GM18505 (cell line): Measurements from ENCODE around the gene RBMS3.

Experiments used
- ATAC-seq: cut with Tn5 transposase; IDR thresholded peaks from one replicate; pipeline ENCODE4 v1.9.1; 2021; ENCODE audit not compliant: unreplicated experiment
- POLR2A ChIP-seq: IDR thresholded peaks from 4 replicates; pipeline ENCODE4 v1.6.1; 2011; ENCODE audit warnings: borderline replicate concordance; ENCODE audit not compliant: insufficient read depth, insufficient read length; ENCODE audit errors: extremely low read depth

RBMS3 gene

GRCh38 chr3:29261119-29261518 lies 19.8 kb upstream of the RBMS3 start:
- ATAC-seq: no peak

GRCh38 chr3:29263476-29263875 lies 17.4 kb upstream of the RBMS3 start:
- TF ChIP-seq POLR2A: no peak
- ATAC-seq: no peak

More at GRCh38 chr3:29261119-29261518, 19.8 kb upstream of the RBMS3 start:
- TF ChIP-seq POLR2A: no peak

DNA sequence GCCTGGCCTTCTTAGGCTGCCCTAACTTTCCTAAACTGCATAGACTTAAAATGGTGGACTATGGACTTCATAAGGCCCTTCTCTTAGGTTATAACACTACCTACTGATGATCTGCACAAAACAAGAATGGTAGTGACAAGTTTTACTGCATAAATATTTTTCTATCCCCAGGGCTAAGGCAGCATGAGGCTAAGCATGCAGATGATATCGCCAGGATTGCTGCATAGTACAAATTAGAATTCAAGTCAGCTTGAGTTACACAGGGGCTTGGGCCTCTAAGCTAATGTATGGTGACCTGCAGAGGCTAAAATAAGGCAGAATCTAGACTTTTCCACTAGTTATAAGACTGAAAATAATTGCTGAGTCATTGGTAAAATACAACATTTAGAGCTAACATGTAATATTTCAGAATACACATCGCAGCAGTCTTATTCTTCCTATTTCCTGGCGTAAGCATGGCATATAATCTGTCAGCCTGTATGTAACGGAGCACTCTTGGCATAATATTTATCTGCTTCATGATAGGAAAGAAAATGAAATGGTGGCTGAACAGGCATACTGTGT lies 15.3 kb upstream of the RBMS3 start:
- ATAC-seq: no peak
- TF ChIP-seq POLR2A: no peak

DNA sequence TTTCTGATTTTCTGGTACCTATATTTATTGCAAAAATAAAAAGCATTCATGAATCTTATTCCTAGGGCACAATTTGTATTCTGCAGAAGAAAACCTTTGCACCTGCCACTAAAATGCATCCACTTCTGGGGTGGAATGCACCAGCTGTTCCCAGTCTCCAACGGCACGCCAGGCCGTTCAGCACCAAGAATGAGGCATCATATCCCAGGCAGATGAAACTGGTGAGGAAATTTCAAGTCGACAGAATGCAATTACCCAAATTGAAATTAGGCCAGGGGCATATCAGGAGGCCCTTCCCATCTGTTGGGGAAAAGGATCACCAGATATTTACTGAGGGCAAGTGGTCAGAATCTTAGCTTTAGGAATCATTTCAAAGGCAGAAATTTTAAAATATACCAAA lies 13.6 kb upstream of the RBMS3 start:
- TF ChIP-seq POLR2A: no peak
- no peak for ATAC-seq

GRCh38 chr3:29268651-29269050 lies 12.2 kb upstream of the RBMS3 start:
- ATAC-seq: no peak
- no peak for TF ChIP-seq POLR2A

DNA sequence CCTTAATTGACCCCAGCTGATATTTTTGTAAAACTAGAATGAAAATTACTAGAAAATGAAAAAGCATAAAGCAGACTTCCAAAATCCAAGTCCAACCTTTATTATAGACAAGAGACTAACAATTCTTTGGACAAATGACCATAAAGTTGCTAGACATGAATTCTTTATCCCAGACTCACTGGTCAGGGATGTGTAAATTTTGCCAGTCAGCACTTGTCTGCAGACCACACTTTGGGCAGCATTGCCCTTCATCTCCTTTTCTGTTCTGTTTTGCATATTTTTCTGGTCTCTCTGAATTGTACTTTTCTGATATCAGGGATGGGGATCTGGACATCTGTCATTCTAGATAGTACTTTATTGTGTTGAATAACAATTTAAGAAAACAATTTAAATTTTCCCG lies 10.1 kb upstream of the RBMS3 start:
- ATAC-seq: no peak
- TF ChIP-seq POLR2A: no peak

DNA sequence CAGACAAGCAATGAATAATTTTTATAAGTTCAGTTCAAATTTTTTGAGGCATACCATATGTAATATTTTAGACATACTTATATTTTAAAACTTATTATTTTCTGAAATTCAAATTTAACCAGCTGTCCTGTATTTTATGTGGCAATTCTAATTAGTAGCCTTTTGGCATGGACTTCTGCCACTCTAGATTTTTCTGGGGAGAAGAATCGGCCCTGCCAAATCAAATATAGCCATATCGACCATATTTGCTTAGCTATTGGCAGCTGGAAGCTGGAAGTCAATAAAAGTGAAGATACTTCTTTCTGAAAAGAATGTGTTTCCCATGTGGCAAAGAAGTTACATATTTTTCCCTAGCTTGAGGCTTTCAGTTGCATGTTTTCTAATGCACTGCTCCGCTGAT lies 9.4 kb upstream of the RBMS3 start:
- no peak for ATAC-seq
- no peak for TF ChIP-seq POLR2A

DNA sequence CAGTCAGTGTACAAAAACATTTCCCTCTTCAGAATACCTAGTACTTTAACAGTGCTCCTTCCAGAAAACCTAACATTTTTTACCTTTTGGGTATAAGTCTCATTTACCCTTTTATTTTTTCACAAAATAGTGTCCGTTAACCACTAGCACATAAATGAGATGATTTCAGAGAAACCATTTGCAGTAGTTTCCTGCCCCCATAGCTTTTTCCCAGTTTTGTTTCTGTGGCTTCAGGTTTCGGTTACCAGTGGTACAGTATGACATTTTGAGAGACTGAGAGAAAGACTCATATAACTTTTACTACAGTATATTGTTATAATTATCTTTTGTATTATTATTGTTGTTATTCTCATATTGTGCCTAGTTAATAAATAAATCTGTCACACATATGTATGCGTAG lies 6.2 kb upstream of the RBMS3 start:
- no peak for ATAC-seq
- TF ChIP-seq POLR2A: no peak

- no peak for TF ChIP-seq POLR2A
- no peak for ATAC-seq
Observed at GRCh38 chr3:29275309-29275708, 5.6 kb upstream of the RBMS3 start.

- no peak for ATAC-seq
- no peak for TF ChIP-seq POLR2A
Observed at GRCh38 chr3:29277249-29277648, 3.6 kb upstream of the RBMS3 start.

- no peak for TF ChIP-seq POLR2A
- ATAC-seq: no peak
Observed at GRCh38 chr3:29279286-29279685, 1.6 kb upstream of the RBMS3 start.

GRCh38 chr3:29279806-29280205 lies 1.1 kb upstream of the RBMS3 start:
- no peak for TF ChIP-seq POLR2A
- ATAC-seq: no peak

- no peak for TF ChIP-seq POLR2A
- no peak for ATAC-seq
Observed at GRCh38 chr3:29281094-29281343, 148 bp downstream of the RBMS3 start.

DNA sequence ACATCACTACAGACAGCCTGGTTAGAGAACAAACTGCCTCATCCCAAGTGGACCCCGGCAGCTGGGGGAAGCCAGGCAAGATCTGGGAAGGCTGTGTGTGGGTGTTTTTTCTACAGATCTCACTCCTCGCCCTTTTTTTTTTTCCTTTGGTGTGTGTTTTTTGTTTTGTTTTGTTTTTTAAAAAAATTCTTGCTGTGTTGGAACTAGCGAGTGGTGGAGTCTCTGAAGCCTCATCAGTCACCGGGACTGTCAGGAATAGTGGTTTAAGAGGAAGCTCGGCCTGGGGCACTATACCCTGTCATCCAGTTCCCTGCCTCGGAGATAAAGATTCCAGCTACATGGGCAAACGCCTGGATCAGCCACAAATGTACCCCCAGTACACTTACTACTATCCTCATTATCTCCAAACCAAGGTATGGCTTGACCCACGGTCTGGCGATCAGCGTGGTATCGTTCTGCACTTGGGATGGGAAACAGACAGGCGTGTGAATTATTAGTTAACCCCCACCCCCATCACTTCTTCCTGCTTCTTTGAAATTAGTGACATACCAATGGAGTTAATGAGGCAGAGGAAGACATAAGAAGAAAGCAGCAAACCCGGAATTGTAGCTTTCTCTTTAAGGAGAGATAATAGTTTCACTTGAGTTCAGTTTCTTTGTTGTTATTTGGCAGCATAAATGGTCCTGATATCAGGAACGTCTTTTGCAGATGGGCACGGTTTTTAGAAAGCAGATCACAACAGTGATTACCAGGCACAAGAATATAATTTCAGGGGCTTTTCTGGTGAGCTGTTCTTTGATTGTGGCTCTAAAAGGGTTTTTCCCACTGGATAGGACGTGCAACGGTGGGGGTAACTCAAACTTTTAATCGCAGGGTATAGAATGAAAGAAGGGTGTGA lies 722 bp downstream of the RBMS3 start:
- ATAC-seq: peak; percentile 48
- no peak for TF ChIP-seq POLR2A
